Prostate gland (tissue), 2 donors: ENCODE data around the gene RBM20. TPM values are rescaled to one million over a fixed set of nuclear protein-coding genes. Genes with fewer than 3 reads are reported as not detected.
A peak's percentile ranks its signal among the peaks of the same experiment; 100 is the strongest.

Experiments used
- DNase-seq: peaks from one replicate; pipeline ENCODE4 v3.0.0-alpha.2; 2019; ENCODE audit warnings: low spot score
- H3K27ac ChIP-seq, 2 donors: fragments of 200-600 bp; sonication (generic); 2 replicates each; pipeline ENCODE4 v1.5.1; 2017 to 2019
- H3K27me3 ChIP-seq: fragments of 200-600 bp; sonication (generic); replicated peaks from 2 replicates; pipeline ENCODE4 v1.5.1; 2019; ENCODE audit not compliant: insufficient read depth
- H3K36me3 ChIP-seq, 2 donors: fragments of 200-600 bp; sonication (generic); 1 replicate in 1 of 2; 2 replicates in 1 of 2; pipeline versions ENCODE4 v1.5.1 to v1.8.1; 2017 to 2019
- H3K4me1 ChIP-seq: fragments of 200-600 bp; sonication (generic); replicated peaks from 2 replicates; pipeline ENCODE4 v1.5.1; 2019
- H3K4me3 ChIP-seq, 2 donors: fragments of 200-600 bp; sonication (generic); 2 replicates each; pipeline ENCODE4 v1.5.1; 2017 to 2019
- H3K9me3 ChIP-seq: fragments of 200-600 bp; sonication (generic); 2 replicates; pipeline ENCODE4 v1.5.1; 2017
- POLR2A ChIP-seq: fragments of 450-650 bp; IDR thresholded peaks from one replicate; pipeline ENCODE4 v1.6.1; 2016; ENCODE audit warnings: antibody characterized with exemption, mild to moderate bottlenecking
- POLR2AphosphoS5 ChIP-seq: sonication (generic); formaldehyde crosslinking; IDR thresholded peaks from one replicate; pipeline ENCODE4 v1.6.1; 2017; ENCODE audit warnings: antibody characterized with exemption
- WGBS: methylation state at CpG from one replicate; pipeline ENCODE4 v1.1.5; 2018; 5-methylcytosine and 5-hydroxymethylcytosine counted together
- intact Hi-C: fragments of 100-400 bp; cut with DNase I; formaldehyde crosslinking; loops from one replicate; pipeline ENCODE4 v1.14.2; 2022
- total RNA-seq, 2 donors: library from RNA; depleted of rRNA; stranded (reverse); fragments of >200 nt; gene quantifications; one replicate each; pipeline ENCODE4 v1.1.0, GENCODE V29; 2016
- TF ChIP-seq, protein P1 (sequence below), 4 experiments: fragments of 200-600 bp in 2 of 4; fragments of 450-650 bp in 2 of 4; sonication (generic) in 2 of 4; IDR thresholded peaks; 1 replicate in 3 of 4; 2 replicates in 1 of 4; pipeline ENCODE4 v1.5.1; 2016 to 2019; ENCODE audit warnings: antibody characterized with exemption in 4 of 4, mild to moderate bottlenecking in 2 of 4, moderate library complexity in 2 of 4

Gene RBM20
- total RNA-seq, 2 donors from 2014 or later: 0.41 to 2.8 TPM

DNA sequence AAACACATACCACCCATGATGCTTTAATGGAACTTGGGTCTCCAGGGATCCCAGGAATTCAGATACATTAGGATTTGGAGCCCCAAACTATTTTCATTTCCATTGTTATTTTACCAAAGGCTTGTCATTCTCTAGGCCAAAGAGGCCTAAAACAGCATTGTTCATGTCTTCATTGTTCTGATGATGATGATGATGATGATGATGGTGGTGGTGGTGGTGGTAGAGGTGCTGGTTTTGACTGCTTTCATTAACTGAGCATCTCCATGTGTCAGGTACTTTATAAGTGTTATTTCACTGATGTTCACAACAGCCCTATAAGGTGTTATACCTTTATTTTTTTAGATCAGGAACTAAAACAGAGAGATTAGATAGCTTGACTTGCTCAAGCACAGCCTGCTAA lies 12.2 kb upstream of the RBM20 start:
- H3K4me3 ChIP-seq: no peak overlapping the region
- intact Hi-C loops: no loop called here
- H3K9me3 ChIP-seq: no peaks in the 10 kb centered on the region
- H3K27ac ChIP-seq: no peak overlapping the region
- peaks cover 3% of the 10 kb centered on the region for H3K27me3 ChIP-seq
- no peak for DNase-seq
- TF ChIP-seq POLR2AphosphoS5 (no peak), POLR2A (no peak)
- TF ChIP-seq, protein P1, sequence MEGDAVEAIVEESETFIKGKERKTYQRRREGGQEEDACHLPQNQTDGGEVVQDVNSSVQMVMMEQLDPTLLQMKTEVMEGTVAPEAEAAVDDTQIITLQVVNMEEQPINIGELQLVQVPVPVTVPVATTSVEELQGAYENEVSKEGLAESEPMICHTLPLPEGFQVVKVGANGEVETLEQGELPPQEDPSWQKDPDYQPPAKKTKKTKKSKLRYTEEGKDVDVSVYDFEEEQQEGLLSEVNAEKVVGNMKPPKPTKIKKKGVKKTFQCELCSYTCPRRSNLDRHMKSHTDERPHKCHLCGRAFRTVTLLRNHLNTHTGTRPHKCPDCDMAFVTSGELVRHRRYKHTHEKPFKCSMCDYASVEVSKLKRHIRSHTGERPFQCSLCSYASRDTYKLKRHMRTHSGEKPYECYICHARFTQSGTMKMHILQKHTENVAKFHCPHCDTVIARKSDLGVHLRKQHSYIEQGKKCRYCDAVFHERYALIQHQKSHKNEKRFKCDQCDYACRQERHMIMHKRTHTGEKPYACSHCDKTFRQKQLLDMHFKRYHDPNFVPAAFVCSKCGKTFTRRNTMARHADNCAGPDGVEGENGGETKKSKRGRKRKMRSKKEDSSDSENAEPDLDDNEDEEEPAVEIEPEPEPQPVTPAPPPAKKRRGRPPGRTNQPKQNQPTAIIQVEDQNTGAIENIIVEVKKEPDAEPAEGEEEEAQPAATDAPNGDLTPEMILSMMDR (IDR thresholded peaks at IDR 0.05): no peak
- H3K36me3 ChIP-seq: no peaks in the 10 kb centered on the region
- H3K4me1 ChIP-seq: peaks cover 2% of the 10 kb centered on the region

DNA sequence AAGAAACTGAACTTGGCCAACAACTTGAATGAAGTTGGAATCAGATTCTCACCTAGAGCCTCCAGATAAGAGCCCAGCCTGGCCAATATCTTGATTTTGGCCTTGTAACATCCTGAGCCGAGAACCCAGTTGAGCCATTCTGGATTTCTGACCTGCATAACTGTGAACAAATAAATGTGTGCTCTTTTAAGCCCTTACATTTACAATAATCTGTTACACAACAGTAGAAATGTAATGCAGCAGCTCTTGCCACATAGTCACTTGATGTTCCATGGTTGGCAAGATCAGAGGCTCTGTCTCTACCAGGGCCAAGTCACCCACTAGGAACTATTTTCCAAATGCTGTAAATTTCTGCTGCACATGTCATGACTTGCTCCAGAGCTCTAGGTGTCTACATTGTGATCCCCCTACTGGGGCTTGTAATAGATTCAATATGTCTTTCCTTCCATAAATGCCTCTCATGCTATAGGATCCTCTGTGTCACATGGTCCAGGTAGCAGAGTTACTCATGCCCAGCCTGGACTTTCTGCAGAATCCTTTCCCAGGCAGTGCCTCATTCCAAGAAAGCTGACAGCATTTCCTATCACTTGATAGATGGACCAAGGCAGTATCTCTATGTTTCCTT lies 11.4 kb upstream of the RBM20 start:
- WGBS: 59% methylated on average over 1 of the region's 1 CpG
- peak; percentile 11 for DNase-seq
- H3K4me1 ChIP-seq: peaks cover 2% of the 10 kb centered on the region
- H3K9me3 ChIP-seq: no peaks in the 10 kb centered on the region
- H3K4me3 ChIP-seq: no peak overlapping the region
- H3K27me3 ChIP-seq: peaks cover 5% of the 10 kb centered on the region
- intact Hi-C loops: no loop called here
- H3K27ac ChIP-seq: no peak overlapping the region
- TF ChIP-seq POLR2AphosphoS5 (peak; percentile 23), POLR2A (no peak)
- TF ChIP-seq, protein P1 (IDR thresholded peaks at IDR 0.05): no peak
- H3K36me3 ChIP-seq: no peaks in the 10 kb centered on the region

DNA sequence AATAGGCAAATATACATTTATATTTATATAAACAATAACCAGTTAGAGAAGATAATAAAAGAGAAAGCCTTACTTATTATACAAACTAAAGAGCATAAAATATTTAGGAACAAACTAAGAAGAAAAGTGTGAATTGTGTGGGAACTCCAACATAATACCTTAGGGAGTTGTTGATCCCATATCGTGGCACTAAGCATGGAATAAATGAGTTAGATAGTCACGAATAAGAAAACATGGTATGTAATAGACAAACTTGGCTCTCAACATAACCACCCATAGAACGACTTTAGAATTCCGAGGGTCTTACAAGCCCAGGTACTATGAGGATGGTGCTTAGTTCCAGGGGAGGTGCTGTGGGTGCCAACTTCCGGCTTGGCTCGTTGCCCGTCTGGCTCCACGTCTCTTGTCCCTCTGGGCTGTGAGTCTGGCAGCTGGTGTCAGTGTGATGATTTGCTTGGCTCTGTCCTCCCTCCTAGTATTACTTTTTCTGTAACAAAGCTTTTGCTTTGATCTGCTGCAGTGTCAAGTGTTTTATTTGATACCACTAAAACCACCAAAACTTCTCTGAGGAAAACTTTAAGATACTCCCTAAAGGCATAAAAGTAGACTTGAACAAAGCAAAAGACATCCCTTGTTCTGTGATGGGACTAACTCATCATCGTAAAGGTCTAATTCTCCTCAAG lies 9.5 kb upstream of the RBM20 start:
- Histone ChIP-seq H3K27ac (no peak overlapping the region), H3K9me3 (no peaks in the 10 kb centered on the region), H3K36me3 (no peaks in the 10 kb centered on the region), H3K4me1 (no peaks in the 10 kb centered on the region), H3K27me3 (peaks cover 5% of the 10 kb centered on the region), H3K4me3 (no peak overlapping the region)
- 6% methylated on average over 9 of the region's 9 CpGs for WGBS
- intact Hi-C loops: no loop called here
- DNase-seq: no peak
- TF ChIP-seq POLR2AphosphoS5 (no peak), POLR2A (no peak)
- TF ChIP-seq, protein P1 (IDR thresholded peaks at IDR 0.05): no peak

DNA sequence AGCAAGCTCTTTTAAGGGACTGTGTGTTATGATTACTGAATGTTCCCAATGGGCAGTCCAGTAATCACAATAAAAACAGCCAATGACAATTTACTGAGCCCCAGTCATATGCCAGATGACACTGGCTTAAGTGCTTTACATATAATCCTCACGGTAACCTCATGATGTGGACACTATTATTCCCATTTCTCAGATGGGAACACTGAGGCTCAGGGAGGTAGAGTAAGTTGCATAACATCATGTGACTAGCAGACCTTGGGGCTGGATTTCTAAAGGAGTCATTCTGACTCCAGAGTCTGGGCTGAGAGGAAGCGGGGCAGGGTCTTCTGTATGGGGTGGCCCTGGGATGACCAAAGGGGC lies 7.6 kb upstream of the RBM20 start:
- intact Hi-C loops: no loop called here
- H3K27ac ChIP-seq: no peak overlapping the region
- peaks cover 5% of the 10 kb centered on the region for H3K27me3 ChIP-seq
- no peak for DNase-seq
- no peaks in the 10 kb centered on the region for H3K4me1 ChIP-seq
- TF ChIP-seq, protein P1 (IDR thresholded peaks at IDR 0.05): no peak
- no peak for TF ChIP-seq POLR2A
- H3K9me3 ChIP-seq: no peaks in the 10 kb centered on the region
- H3K4me3 ChIP-seq: no peak overlapping the region
- 81% methylated on average over 2 of the region's 2 CpGs for WGBS
- H3K36me3 ChIP-seq: no peaks in the 10 kb centered on the region
